HepG2 (cell line): ENCODE results near the gene GRAMD1A. TPM values are rescaled to one million over a fixed set of nuclear protein-coding genes. Genes with fewer than 3 reads are reported as not detected.

ENCODE experiments used
- CHCHD3 ChIP-seq: sonication (generic); formaldehyde crosslinking; IDR thresholded peaks from 2 replicates; pipeline ENCODE4 v1.8.0; 2022; ENCODE audit warnings: mild to moderate bottlenecking, missing genetic modification reagents, moderate library complexity
- ERF ChIP-seq: IDR thresholded peaks from 2 replicates; pipeline ENCODE4 v1.6.1; 2018; ENCODE audit warnings: missing biosample characterization, missing genetic modification reagents
- MEIS1 ChIP-seq: sonication (generic); formaldehyde crosslinking; IDR thresholded peaks from 2 replicates; pipeline ENCODE4 v1.9.0; 2021; ENCODE audit warnings: mild to moderate bottlenecking, missing genetic modification reagents, moderate library complexity, borderline replicate concordance
- NCOA5 ChIP-seq: sonication (generic); formaldehyde crosslinking; IDR thresholded peaks from 2 replicates; pipeline ENCODE4 v1.4.0; 2020; ENCODE audit warnings: missing genetic modification reagents
- RAD21 ChIP-seq: fragments of 450-650 bp; formaldehyde crosslinking; IDR thresholded peaks from 2 replicates; pipeline ENCODE4 v1.5.0; 2020; ENCODE audit warnings: mild to moderate bottlenecking
- RXRA ChIP-seq: sonication (generic); formaldehyde crosslinking; IDR thresholded peaks from 2 replicates; pipeline ENCODE4 v1.5.1; 2020; ENCODE audit warnings: missing genetic modification reagents
- RXRB ChIP-seq: IDR thresholded peaks from 2 replicates; pipeline ENCODE4 v1.6.1; 2016; ENCODE audit warnings: borderline replicate concordance, missing genetic modification reagents, missing compliant biosample characterization
- SAP130 ChIP-seq: IDR thresholded peaks from 2 replicates; pipeline ENCODE4 v1.6.1; 2016; ENCODE audit warnings: low read depth
- SOX6 ChIP-seq, 2 experiments: fragments of 450-650 bp in 1 of 2; sonication (generic) in 1 of 2; formaldehyde crosslinking in 1 of 2; IDR thresholded peaks; 2 replicates each; pipeline versions ENCODE4 v1.4.0 to v1.6.1; 2017 to 2020; ENCODE audit warnings: antibody characterized with exemption in 1 of 2, mild to moderate bottlenecking in 1 of 2, missing genetic modification reagents in 1 of 2
- TBX3 ChIP-seq: fragments of 450-650 bp; IDR thresholded peaks from 2 replicates; pipeline ENCODE4 v1.6.1; 2017; ENCODE audit warnings: antibody characterized with exemption, mild to moderate bottlenecking, inconsistent platforms, borderline replicate concordance
- TCF7 ChIP-seq: sonication (generic); IDR thresholded peaks from 2 replicates; pipeline ENCODE4 v1.6.1; 2016; ENCODE audit warnings: antibody characterized with exemption, low read depth
- ZNF382 ChIP-seq: sonication (generic); formaldehyde crosslinking; IDR thresholded peaks from 2 replicates; pipeline ENCODE4 v1.5.0; 2020; ENCODE audit warnings: missing genetic modification reagents, mild to moderate bottlenecking, borderline replicate concordance
- polyA plus RNA-seq, 8 experiments: library from polyadenylated mRNA; depleted of rRNA in 3 of 8; stranded (reverse) in 7 of 8; unstranded in 1 of 8; fragments of >200 nt; fragmentation: Illumina TruSeq in 4 of 8; extraction: Trizol in 4 of 8; gene quantifications; 2 replicates each; pipeline versions ENCODE4 v1.2.1 to v1.2.3, GENCODE V29; 2011 to 2016; ENCODE audit warnings: low read depth in 4 of 8, missing spikeins in 1 of 8, mixed read lengths in 1 of 8; ENCODE audit not compliant: insufficient read depth in 1 of 8
- total RNA-seq, 5 experiments: library from RNA; depleted of rRNA; stranded (reverse); fragments of >200 nt; fragmentation: Illumina TruSeq; extraction: Trizol; gene quantifications; 2 replicates each; pipeline ENCODE4 v1.2.3, GENCODE V29; 2016; ENCODE audit warnings: low read depth in 1 of 5
- TF ChIP-seq, protein P1 (sequence below), 2 experiments: sonication (generic) in 1 of 2; formaldehyde crosslinking in 1 of 2; IDR thresholded peaks; 2 replicates each; pipeline versions ENCODE4 v1.4.0 to v1.6.1; 2016 to 2020; ENCODE audit warnings: borderline replicate concordance in 1 of 2, low read depth in 1 of 2, mild to moderate bottlenecking in 1 of 2, missing genetic modification reagents in 1 of 2
- TF ChIP-seq, protein P2 (sequence below): sonication (generic); formaldehyde crosslinking; IDR thresholded peaks from 2 replicates; pipeline ENCODE4 v1.4.0; 2020; ENCODE audit warnings: missing genetic modification reagents, mild to moderate bottlenecking, borderline replicate concordance
- TF ChIP-seq, protein P3 (sequence below): IDR thresholded peaks from 2 replicates; pipeline ENCODE4 v1.6.1; 2016; ENCODE audit warnings: low read depth, control low read depth
- TF ChIP-seq, protein P4 (sequence below): fragments of 450-650 bp; IDR thresholded peaks from 2 replicates; pipeline ENCODE4 v1.6.1; 2017
- TF ChIP-seq, protein P5 (sequence below): sonication (generic); formaldehyde crosslinking; IDR thresholded peaks from 2 replicates; pipeline ENCODE4 v1.5.0; 2020; ENCODE audit warnings: mild to moderate bottlenecking, missing genetic modification reagents, borderline replicate concordance
- TF ChIP-seq, protein P6 (sequence below): sonication (generic); formaldehyde crosslinking; IDR thresholded peaks from 2 replicates; pipeline ENCODE4 v1.4.0; 2020; ENCODE audit warnings: mild to moderate bottlenecking, low read depth, missing genetic modification reagents

Gene GRAMD1A
- total and polyA plus RNA-seq, 2 of the 13 experiments (the other 11 are each of a cell fraction or from before 2014, with no cell fraction given), result 14.7 to 181 TPM

DNA sequence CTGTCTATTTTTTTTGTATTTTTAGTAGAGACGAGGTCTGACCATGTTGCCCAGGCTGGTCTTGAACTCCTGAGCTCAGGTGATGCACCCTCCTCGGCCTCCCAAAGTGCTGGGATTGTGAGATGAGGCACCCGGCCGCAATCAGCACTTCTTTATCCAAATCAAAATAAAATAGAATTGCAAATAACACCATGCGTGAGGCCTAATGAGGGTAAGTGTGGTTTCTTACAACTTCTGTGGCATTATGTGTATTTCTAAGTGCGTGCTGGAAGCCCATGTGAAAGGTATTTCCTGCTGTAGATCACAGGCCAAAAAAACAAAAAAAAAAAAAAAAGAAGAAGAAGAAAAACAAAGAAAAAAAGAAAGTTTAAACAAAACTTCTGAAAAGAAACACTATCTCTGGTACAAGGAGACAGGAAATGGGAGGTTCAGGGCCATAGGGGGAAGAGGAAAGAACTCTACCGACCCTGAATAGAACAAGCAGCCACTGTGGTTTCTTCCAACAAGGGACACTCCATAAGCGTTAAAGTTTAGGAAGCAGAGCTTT lies 3.0 kb upstream of the GRAMD1A start (continued):
- TF ChIP-seq, protein P1, sequence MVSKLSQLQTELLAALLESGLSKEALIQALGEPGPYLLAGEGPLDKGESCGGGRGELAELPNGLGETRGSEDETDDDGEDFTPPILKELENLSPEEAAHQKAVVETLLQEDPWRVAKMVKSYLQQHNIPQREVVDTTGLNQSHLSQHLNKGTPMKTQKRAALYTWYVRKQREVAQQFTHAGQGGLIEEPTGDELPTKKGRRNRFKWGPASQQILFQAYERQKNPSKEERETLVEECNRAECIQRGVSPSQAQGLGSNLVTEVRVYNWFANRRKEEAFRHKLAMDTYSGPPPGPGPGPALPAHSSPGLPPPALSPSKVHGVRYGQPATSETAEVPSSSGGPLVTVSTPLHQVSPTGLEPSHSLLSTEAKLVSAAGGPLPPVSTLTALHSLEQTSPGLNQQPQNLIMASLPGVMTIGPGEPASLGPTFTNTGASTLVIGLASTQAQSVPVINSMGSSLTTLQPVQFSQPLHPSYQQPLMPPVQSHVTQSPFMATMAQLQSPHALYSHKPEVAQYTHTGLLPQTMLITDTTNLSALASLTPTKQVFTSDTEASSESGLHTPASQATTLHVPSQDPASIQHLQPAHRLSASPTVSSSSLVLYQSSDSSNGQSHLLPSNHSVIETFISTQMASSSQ (IDR thresholded peaks at IDR 0.05; ENCODE audit: low read depth), result no peak; the same call in 1 of the 2 replicates
- TF ChIP-seq, protein P1 (CRISPR knock-in tag; IDR thresholded peaks at IDR 0.05; ENCODE audit: borderline replicate concordance), result no peak
- no peak for TF ChIP-seq NCOA5
- TF ChIP-seq, protein P2, sequence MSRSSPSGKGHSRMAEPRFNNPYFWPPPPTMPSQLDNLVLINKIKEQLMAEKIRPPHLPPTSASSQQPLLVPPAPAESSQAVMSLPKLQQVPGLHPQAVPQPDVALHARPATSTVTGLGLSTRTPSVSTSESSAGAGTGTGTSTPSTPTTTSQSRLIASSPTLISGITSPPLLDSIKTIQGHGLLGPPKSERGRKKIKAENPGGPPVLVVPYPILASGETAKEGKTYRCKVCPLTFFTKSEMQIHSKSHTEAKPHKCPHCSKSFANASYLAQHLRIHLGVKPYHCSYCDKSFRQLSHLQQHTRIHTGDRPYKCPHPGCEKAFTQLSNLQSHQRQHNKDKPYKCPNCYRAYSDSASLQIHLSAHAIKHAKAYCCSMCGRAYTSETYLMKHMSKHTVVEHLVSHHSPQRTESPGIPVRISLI (CRISPR knock-in tag), result peak; percentile 65; the same call in 1 of the 2 replicates
- TF ChIP-seq, protein P3, sequence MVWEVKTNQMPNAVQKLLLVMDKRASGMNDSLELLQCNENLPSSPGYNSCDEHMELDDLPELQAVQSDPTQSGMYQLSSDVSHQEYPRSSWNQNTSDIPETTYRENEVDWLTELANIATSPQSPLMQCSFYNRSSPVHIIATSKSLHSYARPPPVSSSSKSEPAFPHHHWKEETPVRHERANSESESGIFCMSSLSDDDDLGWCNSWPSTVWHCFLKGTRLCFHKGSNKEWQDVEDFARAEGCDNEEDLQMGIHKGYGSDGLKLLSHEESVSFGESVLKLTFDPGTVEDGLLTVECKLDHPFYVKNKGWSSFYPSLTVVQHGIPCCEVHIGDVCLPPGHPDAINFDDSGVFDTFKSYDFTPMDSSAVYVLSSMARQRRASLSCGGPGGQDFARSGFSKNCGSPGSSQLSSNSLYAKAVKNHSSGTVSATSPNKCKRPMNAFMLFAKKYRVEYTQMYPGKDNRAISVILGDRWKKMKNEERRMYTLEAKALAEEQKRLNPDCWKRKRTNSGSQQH, result no peak
- TF ChIP-seq ZNF382, result no peak
- TF ChIP-seq, protein P4, sequence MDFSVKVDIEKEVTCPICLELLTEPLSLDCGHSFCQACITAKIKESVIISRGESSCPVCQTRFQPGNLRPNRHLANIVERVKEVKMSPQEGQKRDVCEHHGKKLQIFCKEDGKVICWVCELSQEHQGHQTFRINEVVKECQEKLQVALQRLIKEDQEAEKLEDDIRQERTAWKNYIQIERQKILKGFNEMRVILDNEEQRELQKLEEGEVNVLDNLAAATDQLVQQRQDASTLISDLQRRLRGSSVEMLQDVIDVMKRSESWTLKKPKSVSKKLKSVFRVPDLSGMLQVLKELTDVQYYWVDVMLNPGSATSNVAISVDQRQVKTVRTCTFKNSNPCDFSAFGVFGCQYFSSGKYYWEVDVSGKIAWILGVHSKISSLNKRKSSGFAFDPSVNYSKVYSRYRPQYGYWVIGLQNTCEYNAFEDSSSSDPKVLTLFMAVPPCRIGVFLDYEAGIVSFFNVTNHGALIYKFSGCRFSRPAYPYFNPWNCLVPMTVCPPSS, result no peak
- TF ChIP-seq SAP130 (CRISPR knock-in tag), result peak; percentile 68; the same call in 1 of the 2 replicates
- peak; percentile 66; the same call in 1 of the 2 replicates for TF ChIP-seq RXRB (CRISPR knock-in tag)
- TF ChIP-seq SOX6 (IDR thresholded peaks at IDR 0.05), result no peak
- peak; percentile 49; the same call in 1 of the 2 replicates for TF ChIP-seq SOX6 (CRISPR knock-in tag; IDR thresholded peaks at IDR 0.05)
- TF ChIP-seq TCF7, result peak; percentile 71
- TF ChIP-seq, protein P5, sequence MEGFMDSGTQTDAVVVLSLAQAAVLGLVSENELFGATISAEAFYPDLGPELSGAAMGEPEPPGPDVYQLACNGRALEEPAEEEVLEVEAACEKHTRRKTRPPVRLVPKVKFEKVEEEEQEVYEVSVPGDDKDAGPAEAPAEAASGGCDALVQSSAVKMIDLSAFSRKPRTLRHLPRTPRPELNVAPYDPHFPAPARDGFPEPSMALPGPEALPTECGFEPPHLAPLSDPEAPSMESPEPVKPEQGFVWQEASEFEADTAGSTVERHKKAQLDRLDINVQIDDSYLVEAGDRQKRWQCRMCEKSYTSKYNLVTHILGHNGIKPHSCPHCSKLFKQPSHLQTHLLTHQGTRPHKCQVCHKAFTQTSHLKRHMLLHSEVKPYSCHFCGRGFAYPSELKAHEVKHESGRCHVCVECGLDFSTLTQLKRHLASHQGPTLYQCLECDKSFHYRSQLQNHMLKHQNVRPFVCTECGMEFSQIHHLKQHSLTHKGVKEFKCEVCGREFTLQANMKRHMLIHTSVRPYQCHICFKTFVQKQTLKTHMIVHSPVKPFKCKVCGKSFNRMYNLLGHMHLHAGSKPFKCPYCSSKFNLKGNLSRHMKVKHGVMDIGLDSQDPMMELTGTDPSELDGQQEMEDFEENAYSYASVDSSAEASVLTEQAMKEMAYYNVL (CRISPR knock-in tag), result peak; percentile 96
- TF ChIP-seq RXRA, result no peak; the same call in 1 of the 2 replicates
- TF ChIP-seq RAD21 (CRISPR knock-in tag), result no peak
- peak; percentile 51; the same call in 1 of the 2 replicates for TF ChIP-seq ERF (CRISPR knock-in tag)
- no peak for TF ChIP-seq CHCHD3 (CRISPR knock-in tag)
- no peak for TF ChIP-seq MEIS1
- TF ChIP-seq, protein P6, sequence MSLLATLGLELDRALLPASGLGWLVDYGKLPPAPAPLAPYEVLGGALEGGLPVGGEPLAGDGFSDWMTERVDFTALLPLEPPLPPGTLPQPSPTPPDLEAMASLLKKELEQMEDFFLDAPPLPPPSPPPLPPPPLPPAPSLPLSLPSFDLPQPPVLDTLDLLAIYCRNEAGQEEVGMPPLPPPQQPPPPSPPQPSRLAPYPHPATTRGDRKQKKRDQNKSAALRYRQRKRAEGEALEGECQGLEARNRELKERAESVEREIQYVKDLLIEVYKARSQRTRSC (CRISPR knock-in tag), result no peak
- no peak for TF ChIP-seq TBX3
